Suprapubic skin (tissue), 4 donors: Measurements from ENCODE around the gene SORL1-AS1.

Experiments used
- EP300 ChIP-seq: sonication (generic); formaldehyde crosslinking; IDR thresholded peaks from one replicate; pipeline ENCODE4 v1.6.1; 2017; ENCODE audit warnings: antibody characterized with exemption
- POLR2A ChIP-seq, 2 donors: fragments of 450-650 bp; IDR thresholded peaks; one replicate each; pipeline ENCODE4 v1.6.1; 2017; ENCODE audit warnings: antibody characterized with exemption in 2 of 2, mild to moderate bottlenecking in 2 of 2, moderate library complexity in 2 of 2
- POLR2AphosphoS5 ChIP-seq, 3 donors: sonication (generic); formaldehyde crosslinking; IDR thresholded peaks; one replicate each; pipeline ENCODE4 v1.6.1; 2017; ENCODE audit warnings: antibody characterized with exemption in 3 of 3
- TF ChIP-seq, protein P1 (sequence below), 2 donors: fragments of 200-600 bp in 1 of 2; fragments of 450-650 bp in 1 of 2; sonication (generic) in 1 of 2; IDR thresholded peaks; one replicate each; pipeline ENCODE4 v1.5.1; 2016 to 2019; ENCODE audit warnings: antibody characterized with exemption in 2 of 2, mild to moderate bottlenecking in 1 of 2, moderate library complexity in 1 of 2

DNA sequence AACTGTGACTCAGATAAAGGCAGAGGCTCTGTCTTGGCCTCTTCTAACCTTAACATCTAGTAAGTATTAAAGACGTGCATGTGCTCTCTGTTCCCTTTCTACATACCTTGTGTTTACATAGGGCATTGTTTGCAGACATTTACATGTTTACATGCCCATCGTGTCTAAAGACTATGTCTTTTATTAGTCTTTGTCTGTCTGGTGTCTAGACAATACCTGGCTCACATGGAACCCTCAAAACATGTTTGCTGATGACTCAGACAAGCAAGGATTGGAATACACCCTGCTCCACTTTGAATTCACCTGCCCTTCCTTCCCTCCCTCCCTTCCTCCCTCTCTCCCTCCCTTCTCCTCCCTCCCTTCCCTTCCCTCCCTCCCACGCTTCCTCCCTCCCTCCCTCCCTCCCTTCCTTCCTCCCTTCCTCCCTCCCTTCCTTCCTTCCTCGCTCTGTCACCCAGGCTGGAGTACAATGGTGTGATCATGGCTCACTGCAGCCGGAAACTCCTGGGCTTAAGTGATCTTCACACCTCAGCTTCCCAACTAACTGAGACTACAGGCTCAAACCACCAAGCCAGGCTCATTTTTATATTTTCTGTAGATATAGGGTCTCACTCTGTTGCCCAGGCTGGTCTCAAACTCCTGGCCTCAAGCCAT, 23.7 kb upstream of the SORL1-AS1 start:
- TF ChIP-seq, protein P1, sequence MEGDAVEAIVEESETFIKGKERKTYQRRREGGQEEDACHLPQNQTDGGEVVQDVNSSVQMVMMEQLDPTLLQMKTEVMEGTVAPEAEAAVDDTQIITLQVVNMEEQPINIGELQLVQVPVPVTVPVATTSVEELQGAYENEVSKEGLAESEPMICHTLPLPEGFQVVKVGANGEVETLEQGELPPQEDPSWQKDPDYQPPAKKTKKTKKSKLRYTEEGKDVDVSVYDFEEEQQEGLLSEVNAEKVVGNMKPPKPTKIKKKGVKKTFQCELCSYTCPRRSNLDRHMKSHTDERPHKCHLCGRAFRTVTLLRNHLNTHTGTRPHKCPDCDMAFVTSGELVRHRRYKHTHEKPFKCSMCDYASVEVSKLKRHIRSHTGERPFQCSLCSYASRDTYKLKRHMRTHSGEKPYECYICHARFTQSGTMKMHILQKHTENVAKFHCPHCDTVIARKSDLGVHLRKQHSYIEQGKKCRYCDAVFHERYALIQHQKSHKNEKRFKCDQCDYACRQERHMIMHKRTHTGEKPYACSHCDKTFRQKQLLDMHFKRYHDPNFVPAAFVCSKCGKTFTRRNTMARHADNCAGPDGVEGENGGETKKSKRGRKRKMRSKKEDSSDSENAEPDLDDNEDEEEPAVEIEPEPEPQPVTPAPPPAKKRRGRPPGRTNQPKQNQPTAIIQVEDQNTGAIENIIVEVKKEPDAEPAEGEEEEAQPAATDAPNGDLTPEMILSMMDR (IDR thresholded peaks at IDR 0.05) = no peak
- TF ChIP-seq EP300 (no peak), POLR2A (IDR thresholded peaks at IDR 0.05) (no peak), POLR2AphosphoS5 (IDR thresholded peaks at IDR 0.05) (no peak)
